ENCODE measurements around the gene FAM20B.

FAM20B gene

DNA sequence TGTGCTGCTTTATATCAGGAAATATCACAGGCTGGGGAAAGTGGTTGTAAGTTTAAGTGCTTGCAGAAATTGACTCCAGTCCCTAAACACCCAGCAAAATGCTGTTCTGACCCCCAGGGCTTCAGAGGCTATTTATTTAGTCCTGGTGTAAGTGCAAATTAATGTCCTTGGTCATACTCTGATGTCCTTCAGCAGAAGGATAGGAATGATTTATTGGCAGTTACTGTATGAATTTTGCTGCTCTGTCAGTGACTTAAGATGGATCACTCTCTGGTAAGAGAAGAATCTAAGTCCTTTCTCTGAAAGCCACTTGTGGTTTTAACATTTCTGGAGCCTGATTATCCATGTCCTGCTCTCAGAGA lies 21.9 kb downstream of the FAM20B start:
- intact Hi-C loops (cut with micrococcal nuclease) = no loop called here
- H3K27me3 Mint-ChIP-seq = no peaks in the 10 kb centered on the region
- H3K36me3 Mint-ChIP-seq (ENCODE audit: low read depth) = peaks cover 35% of the 10 kb centered on the region
- peaks cover 12% of the 10 kb centered on the region for H3K4me1 Mint-ChIP-seq (ENCODE audit: low read depth)
- H3K9me3 Mint-ChIP-seq = no peaks in the 10 kb centered on the region
- no peak overlapping the region for H3K4me3 Mint-ChIP-seq
- H3K27ac Mint-ChIP-seq = no peak overlapping the region

DNA sequence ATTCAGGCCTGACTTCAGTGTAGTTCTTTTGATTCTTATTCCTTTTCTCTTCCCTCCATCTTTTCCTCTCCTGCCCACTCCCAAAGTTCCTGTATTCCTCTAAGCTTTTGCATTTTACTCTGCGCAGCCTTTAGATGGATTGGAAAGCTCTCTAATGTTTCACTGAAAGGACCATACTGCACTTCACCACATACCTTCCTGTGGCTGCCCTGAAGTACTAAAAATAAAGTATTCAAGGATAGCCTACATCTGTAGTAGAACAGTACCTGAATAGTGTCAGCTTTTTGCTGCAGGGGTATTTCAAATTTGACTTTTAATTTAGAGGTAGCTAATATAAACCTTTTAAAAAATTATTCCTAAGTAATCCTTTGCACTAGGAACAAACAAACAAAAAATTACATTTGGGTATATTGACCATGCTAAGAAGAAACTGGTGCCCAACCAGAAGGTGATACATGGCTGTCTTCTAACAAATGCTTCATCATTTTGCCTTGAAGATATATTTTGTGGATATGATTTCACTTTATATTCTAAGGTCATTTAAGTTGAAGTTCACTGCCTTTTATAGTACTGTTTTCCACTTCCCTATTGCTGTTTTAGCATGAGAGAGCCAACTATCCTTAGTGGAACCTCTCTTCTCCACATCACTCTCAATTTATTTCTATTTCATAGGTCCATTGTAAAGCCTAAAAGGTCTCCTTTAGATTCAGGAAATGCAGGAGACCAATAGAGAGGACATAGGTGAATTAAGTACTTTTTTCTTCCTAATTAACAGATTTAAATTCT lies 22.8 kb downstream of the FAM20B start:
- Mint-ChIP-seq H3K27ac (no peak overlapping the region), H3K4me1 (ENCODE audit: low read depth) (peaks cover 17% of the 10 kb centered on the region), H3K36me3 (ENCODE audit: low read depth) (peaks cover 35% of the 10 kb centered on the region), H3K4me3 (no peak overlapping the region), H3K27me3 (no peaks in the 10 kb centered on the region), H3K9me3 (no peaks in the 10 kb centered on the region)
- intact Hi-C loops (cut with micrococcal nuclease) = no loop called here

DNA sequence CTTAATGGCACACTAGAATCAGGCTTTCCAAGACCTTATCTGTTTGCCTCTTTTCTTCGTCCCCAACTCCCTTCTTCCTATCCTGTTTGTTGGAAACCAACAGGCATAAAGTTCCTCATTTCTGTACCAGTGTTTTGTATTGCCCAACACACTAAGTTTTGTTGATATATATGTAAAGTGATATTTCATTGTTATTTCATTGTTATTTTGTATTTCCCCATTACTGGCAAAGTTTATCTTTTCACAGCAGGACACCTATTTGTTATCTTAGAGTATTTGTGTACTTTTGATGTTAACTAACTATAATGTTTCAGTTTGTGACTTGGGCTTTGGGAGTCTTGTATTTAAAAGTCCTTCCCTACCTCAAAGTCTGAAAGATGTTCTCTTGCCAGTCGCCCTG lies 27.1 kb downstream of the FAM20B start:
- peaks cover 8% of the 10 kb centered on the region for H3K9me3 Mint-ChIP-seq
- H3K27me3 Mint-ChIP-seq = no peaks in the 10 kb centered on the region
- intact Hi-C loops (cut with micrococcal nuclease) = no loop called here
- H3K4me3 Mint-ChIP-seq = no peak overlapping the region
- H3K27ac Mint-ChIP-seq = no peak overlapping the region
- H3K4me1 Mint-ChIP-seq (ENCODE audit: low read depth) = peaks cover 8% of the 10 kb centered on the region
- peaks cover 47% of the 10 kb centered on the region for H3K36me3 Mint-ChIP-seq (ENCODE audit: low read depth)

DNA sequence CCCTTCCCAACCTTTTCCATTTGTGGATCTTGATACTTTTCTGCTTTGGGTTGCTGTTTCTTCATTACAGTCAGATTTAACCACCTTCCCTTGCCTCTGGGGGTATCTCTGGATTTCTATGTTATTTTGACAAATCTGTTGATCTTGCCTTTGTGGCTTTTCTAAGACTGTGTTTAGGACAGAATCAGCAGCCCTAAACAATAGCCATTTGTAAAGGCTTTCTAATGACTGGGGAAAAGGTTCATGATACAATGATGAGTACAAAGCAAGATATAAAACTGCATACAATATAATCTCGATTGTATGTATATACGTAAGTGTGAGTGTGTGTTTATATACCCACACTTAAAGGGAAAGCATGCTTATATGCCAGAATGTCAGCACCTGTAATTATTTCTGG lies 27.8 kb downstream of the FAM20B start:
- Mint-ChIP-seq H3K4me3 (no peak overlapping the region), H3K4me1 (ENCODE audit: low read depth) (peaks cover 10% of the 10 kb centered on the region), H3K36me3 (ENCODE audit: low read depth) (peaks cover 51% of the 10 kb centered on the region), H3K27ac (no peak overlapping the region), H3K9me3 (peaks cover 8% of the 10 kb centered on the region), H3K27me3 (no peaks in the 10 kb centered on the region)
- intact Hi-C loops (cut with micrococcal nuclease) = no loop called here

DNA sequence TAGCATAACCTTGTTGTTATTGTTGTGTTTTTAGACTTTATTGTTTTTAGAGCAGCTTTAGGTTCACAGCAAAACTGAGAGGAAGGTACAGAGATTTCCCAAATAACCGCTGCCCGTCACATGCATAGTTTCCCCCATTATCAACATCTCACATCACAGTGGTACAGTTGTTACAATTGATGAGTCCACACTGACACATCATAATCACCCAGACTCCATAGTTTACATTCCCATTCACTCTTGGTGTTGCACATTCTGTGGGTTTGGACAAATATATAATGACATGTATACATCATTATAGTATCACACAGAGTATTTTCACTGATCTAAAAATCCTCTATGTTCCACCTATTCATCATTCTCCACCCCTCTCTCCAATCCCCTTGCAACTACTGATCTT lies 30.2 kb downstream of the FAM20B start:
- peaks cover 49% of the 10 kb centered on the region for H3K36me3 Mint-ChIP-seq (ENCODE audit: low read depth)
- no peak overlapping the region for H3K4me3 Mint-ChIP-seq
- H3K27me3 Mint-ChIP-seq = no peaks in the 10 kb centered on the region
- H3K9me3 Mint-ChIP-seq = peaks cover 8% of the 10 kb centered on the region
- intact Hi-C loops (cut with micrococcal nuclease) = no loop called here
- H3K27ac Mint-ChIP-seq = no peak overlapping the region
- peaks cover 21% of the 10 kb centered on the region for H3K4me1 Mint-ChIP-seq (ENCODE audit: low read depth)

DNA sequence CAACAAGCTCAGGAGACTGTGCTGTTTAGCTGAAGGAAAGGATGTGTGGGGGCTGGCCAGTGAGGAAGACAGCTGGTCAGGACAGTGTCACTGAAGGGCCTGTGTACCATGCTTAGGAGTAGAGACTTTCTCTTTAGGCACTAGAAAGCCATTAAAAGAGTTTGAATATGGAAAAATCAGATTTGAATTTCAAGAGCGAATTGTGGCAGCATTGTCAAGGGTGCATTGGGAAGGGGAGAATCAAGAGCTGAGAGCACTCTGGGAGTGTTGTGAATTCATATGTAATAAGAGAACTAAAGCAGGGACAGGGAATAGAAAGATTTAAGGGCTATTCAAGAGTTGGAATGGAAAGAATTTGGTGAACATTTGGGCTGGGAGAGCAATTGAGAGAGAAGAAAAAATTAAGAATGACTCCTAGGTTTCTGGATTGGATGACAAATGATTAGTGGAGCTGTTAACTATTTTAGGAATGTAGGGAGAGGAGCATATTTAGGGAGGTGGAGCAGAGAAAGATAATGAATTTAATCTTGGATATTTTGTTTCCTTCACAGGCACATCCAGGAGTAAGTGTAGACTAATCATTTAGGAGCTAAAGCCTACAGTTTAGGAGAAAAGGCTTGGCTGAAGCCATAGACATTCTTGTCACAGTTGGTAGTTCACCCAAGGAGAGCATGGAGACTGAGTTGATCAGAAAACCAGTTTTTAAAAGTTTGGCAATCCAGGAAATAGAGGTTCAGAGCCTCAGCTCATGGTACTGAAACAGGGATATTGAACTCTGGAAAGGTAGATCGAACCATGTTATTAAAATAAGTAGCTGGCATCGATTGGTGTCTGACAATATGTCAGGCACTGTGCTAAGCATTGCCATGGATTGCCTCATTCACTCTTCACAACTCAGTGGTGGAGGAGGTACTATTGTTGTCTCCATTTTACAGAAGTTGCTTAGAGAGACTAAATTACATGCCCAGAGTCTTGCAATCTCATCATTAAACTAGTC lies 33.1 kb downstream of the FAM20B start:
- intact Hi-C loops (cut with micrococcal nuclease) = no loop called here
- H3K4me3 Mint-ChIP-seq = no peak overlapping the region
- peaks cover 8% of the 10 kb centered on the region for H3K9me3 Mint-ChIP-seq
- peaks cover 61% of the 10 kb centered on the region for H3K36me3 Mint-ChIP-seq (ENCODE audit: low read depth)
- H3K27me3 Mint-ChIP-seq = no peaks in the 10 kb centered on the region
- peak overlapping the region; percentile 1 for H3K27ac Mint-ChIP-seq
- H3K4me1 Mint-ChIP-seq (ENCODE audit: low read depth) = peaks cover 13% of the 10 kb centered on the region

DNA sequence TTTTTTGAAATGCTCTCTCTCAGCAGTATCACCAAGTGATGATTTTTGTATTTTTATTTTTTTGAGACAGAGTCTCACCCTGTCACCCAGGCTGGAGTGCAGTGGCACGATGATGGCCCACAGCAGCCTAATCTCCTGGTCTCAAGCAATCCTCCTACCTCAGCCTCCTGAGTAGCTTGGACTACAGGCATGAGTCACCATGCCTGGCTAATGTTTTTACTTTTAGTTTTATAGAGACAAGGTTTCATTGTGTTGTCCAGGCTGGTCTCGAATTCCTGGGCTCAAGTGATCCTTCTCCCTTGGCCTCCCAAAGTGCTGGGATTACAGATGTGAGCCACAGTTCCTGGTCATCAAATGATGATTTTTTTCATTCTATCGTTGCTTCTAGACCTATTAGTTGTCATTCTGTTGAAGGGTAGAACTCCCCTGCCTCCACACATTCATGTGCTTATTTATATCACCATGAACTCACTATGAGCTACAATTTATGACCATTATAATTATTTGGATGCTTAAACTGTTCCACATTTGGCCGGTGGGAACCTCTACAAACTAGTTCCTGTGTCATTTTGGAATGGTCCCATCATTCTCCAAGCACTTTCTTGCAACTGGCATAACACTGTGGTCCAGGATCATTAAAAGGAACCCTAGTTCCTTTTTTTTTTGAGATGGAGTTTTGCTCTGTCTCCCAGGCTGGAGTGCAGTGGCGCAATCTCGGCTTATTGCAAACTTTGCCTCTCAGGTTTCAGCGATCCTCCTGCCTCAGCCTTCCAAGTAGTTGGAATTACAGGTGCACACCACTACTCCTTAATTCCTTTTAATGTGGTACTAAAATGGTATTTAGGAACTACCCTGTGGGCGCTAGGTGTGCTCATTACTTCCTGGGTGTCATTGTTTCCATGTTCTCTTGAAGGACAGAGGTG lies 35.9 kb downstream of the FAM20B start:
- intact Hi-C loops (cut with micrococcal nuclease) = no loop called here
- Mint-ChIP-seq H3K27ac (no peak overlapping the region), H3K9me3 (no peaks in the 10 kb centered on the region), H3K4me3 (no peak overlapping the region), H3K27me3 (no peaks in the 10 kb centered on the region), H3K4me1 (ENCODE audit: low read depth) (peaks cover 13% of the 10 kb centered on the region), H3K36me3 (ENCODE audit: low read depth) (peaks cover 65% of the 10 kb centered on the region)

DNA sequence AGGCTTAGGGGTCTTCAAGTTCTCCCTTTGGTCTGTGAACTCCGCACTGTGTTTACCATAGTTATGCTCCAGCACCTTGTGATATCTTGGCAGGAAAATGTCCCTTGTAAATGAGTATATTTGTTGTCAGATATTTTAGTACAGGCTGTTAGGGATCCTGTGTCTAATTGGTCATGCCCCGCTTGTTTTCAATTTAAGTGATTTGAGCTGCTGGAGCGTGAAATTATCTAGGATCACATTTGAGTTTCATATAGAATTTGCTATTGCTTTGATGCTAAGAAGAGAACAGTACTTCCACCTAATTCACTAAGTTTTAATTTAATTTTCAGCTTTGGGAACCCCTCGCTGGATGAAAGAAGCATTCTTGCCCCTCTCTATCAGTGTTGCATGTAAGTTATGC lies 40.8 kb downstream of the FAM20B start:
- Mint-ChIP-seq H3K27me3 (no peaks in the 10 kb centered on the region), H3K36me3 (ENCODE audit: low read depth) (peaks cover 77% of the 10 kb centered on the region), H3K4me3 (no peak overlapping the region), H3K4me1 (ENCODE audit: low read depth) (no peaks in the 10 kb centered on the region), H3K9me3 (no peaks in the 10 kb centered on the region), H3K27ac (no peak overlapping the region)
- intact Hi-C loops (cut with micrococcal nuclease) = no loop called here

DNA sequence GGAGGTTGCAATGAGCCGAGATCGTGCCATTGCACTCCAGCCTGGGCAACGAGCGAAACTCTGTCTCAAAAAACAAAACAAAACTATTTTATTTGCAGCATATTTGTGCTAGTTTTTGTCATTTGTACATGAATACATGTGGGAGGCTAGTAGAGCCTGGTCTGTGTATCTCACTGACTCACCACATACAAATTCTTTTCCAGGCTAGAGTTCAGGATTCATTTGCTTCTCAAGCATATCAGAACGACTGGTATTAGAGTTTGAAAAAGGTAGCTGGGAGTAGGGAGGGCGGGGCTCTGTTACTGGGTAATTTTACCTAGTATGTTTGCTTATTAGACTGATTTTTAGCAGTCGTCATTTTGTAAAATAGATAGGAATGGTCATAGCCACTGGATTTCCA lies 51.7 kb downstream of the FAM20B start:
- Mint-ChIP-seq H3K27ac (no peak overlapping the region), H3K36me3 (ENCODE audit: low read depth) (peaks cover 38% of the 10 kb centered on the region)

DNA sequence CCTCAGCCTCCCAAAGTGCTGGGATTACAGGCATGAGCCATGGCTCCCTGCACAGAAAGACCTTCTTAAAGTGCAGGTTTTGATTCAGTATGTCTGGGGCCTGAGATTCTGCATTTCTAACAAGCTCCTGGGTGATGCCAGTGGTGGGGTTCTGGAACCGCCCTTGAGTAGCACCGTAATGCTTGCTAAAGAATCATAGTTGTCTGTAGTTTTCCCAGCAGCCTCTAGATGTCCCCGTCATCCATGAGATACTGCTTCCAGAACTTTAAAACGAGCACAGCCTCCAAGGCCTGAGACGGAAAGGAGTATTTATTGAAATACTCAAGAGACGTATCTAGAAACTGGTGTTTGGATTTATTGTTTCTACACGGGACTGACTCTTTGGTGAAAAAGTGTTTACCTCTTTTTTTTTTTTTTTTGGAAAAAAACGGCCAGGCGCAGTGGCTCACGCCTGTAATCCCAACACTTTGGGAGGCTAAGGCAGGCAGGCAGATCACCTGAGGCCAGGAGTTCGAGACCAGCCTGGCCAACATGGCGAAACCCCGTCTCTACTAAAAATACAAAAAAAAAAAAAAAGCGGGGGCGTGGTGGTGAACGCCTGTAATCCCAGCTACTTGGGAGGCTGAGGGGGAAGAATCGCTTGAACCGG lies 53.5 kb downstream of the FAM20B start:
- Mint-ChIP-seq H3K9me3 (no peaks in the 10 kb centered on the region), H3K27ac (no peak overlapping the region), H3K4me3 (no peak overlapping the region), H3K4me1 (ENCODE audit: low read depth) (peaks cover 22% of the 10 kb centered on the region), H3K36me3 (ENCODE audit: low read depth) (peaks cover 33% of the 10 kb centered on the region), H3K27me3 (no peaks in the 10 kb centered on the region)
- intact Hi-C loops (cut with micrococcal nuclease) = loop anchor here (1.0 kb wide), 1 partner anchor 290 kb away; no protein-coding TSS in a partner anchor

More for the DNA sequence above, 51.7 kb downstream of the FAM20B start:
- H3K27me3 Mint-ChIP-seq = no peaks in the 10 kb centered on the region
- peaks cover 15% of the 10 kb centered on the region for H3K4me1 Mint-ChIP-seq (ENCODE audit: low read depth)
- H3K9me3 Mint-ChIP-seq = no peaks in the 10 kb centered on the region
- no peak overlapping the region for H3K4me3 Mint-ChIP-seq
- intact Hi-C loops (cut with micrococcal nuclease) = no loop called here

DNA sequence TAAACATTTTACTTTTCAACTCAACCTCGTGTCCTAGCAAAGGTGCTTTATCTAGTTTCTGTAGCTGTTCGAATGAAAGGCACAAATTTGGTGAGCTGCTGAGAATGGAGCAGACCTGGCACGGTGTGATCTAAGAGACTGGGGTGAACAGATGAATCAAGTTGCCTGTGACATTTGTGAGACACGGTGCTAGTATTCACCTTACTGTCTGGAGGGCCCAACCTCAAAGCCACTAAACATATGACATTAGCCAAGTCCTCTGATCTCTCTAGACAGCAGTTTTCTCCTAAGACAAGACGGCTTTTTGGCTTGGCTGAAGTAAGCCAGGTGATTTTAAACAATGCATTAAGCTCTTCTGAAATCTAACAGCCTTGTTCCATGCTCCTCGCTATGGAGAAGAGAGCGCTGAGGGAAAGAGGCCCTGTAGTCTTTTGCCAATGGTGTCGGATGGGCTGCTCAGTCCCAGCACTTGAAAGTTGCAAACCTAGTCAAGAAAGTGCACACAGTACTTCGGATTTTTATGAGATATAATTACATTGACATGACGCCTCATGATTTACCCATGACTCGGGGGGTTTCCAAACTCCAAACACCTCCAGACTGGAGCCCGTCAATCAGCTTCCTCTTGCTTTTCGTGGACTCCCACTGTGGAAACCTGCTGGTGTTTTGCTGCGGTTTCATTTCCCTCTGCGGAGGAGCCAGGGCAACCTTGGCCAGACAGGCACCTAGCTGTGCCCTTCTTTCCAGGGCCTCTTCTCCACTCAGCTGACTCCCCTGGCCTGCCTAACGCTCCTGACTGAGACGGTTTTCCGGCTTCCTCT lies 55.4 kb downstream of the FAM20B start:
- H3K36me3 Mint-ChIP-seq (ENCODE audit: low read depth) = peaks cover 40% of the 10 kb centered on the region
- H3K9me3 Mint-ChIP-seq = no peaks in the 10 kb centered on the region
- peak overlapping the region; percentile 92 for H3K4me3 Mint-ChIP-seq
- H3K27ac Mint-ChIP-seq = peak overlapping the region; percentile 89
- peaks cover 39% of the 10 kb centered on the region for H3K4me1 Mint-ChIP-seq (ENCODE audit: low read depth)
- intact Hi-C loops (cut with micrococcal nuclease) = loop anchor here (2.0 to 5.0 kb wide), 3 partner anchors 111 to 539 kb away; no protein-coding TSS in a partner anchor
- H3K27me3 Mint-ChIP-seq = no peaks in the 10 kb centered on the region

DNA sequence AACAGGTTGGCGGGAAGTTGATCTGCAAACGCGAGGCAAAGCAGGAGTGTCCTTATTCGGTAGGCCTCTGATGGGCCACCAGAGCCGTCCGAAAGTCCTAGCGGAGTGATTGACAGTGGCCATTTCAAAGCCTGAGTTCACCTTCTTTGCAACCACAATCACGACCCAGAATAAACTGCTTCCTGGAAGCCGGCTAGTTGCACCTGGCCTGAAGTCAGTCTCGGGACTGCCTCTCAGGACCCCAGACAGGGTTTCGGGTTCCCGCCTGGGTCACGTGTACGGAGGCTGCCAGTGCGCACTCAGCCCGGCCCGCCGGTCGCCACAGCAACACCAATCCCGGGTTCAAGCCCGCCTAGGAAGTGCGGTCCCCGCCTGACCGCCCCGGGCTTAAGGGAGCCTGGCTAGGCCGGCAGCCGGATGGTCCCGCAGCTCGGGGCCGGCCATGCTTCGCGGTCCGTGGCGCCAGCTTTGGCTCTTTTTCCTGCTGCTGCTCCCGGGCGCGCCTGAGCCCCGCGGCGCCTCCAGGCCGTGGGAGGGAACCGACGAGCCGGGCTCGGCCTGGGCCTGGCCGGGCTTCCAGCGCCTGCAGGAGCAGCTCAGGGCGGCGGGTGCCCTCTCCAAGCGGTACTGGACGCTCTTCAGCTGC lies 56.1 kb downstream of the FAM20B start, which contains the start of gene TOR3A:
TOR3A (plus strand) TSS at position 384 of the 646 bp plus-strand sequence; CDS start at position 443, 59 bp downstream.
- intact Hi-C loops (cut with micrococcal nuclease) = loop anchor here (2.0 to 5.0 kb wide), 3 partner anchors 110 to 540 kb away; no protein-coding TSS in a partner anchor
- H3K36me3 Mint-ChIP-seq (ENCODE audit: low read depth) = peaks cover 47% of the 10 kb centered on the region
- peak within 1 kb of the TSS; percentile 89 for H3K27ac Mint-ChIP-seq
- H3K9me3 Mint-ChIP-seq = no peaks in the 10 kb centered on the region
- peaks cover 41% of the 10 kb centered on the region for H3K4me1 Mint-ChIP-seq (ENCODE audit: low read depth)
- no peaks in the 10 kb centered on the region for H3K27me3 Mint-ChIP-seq
- peak within 1 kb of the TSS; percentile 92 for H3K4me3 Mint-ChIP-seq

Measured in dendritic cell treated with granulocyte-macrophage colony-stimulating factor and Interleukin-4, amounts not matched to agents 40 ng/mL and 50 ng/mL, for 4 days (primary cell).